Measurements from ENCODE around the gene B3GALT6.

DNA sequence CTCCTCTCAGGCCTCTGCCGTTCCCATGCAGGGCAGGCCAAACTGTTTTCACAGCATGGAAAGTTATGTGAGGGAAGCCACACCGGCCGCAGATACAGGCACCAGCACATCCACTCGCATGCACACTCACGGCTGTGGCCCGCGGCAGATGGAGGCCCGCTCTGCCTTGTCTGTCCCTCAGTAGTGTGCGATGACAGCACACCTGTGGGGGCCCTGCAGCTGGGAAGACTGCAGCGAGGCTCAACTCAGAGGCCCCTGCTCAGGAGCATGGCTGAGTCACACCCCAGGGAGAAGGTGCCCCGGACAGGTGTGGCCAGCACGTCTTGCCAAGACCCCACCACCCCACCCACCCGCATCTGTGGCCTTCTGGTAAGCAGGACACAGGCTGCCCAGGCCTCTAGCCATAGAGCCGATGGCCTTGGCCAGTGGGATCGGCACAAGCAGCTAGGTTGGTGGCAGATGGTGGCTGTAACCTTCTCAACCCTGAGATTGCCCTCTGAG, 42.9 kb downstream of the B3GALT6 start:
- TF ChIP-seq, protein P1, sequence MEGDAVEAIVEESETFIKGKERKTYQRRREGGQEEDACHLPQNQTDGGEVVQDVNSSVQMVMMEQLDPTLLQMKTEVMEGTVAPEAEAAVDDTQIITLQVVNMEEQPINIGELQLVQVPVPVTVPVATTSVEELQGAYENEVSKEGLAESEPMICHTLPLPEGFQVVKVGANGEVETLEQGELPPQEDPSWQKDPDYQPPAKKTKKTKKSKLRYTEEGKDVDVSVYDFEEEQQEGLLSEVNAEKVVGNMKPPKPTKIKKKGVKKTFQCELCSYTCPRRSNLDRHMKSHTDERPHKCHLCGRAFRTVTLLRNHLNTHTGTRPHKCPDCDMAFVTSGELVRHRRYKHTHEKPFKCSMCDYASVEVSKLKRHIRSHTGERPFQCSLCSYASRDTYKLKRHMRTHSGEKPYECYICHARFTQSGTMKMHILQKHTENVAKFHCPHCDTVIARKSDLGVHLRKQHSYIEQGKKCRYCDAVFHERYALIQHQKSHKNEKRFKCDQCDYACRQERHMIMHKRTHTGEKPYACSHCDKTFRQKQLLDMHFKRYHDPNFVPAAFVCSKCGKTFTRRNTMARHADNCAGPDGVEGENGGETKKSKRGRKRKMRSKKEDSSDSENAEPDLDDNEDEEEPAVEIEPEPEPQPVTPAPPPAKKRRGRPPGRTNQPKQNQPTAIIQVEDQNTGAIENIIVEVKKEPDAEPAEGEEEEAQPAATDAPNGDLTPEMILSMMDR (IDR thresholded peaks at IDR 0.05; ENCODE audit: low read depth, low read length) = no peak
- no peak for TF ChIP-seq POLR2A (IDR thresholded peaks at IDR 0.05; ENCODE audit: extremely low read depth, insufficient read length)
- TF ChIP-seq MYC (IDR thresholded peaks at IDR 0.05; ENCODE audit: low read depth, low read length) = no peak
